Heart right ventricle (tissue), 16 donors: ENCODE measurements around the gene ROBO4. TPM values are rescaled to one million over a fixed set of nuclear protein-coding genes. Genes with fewer than 3 reads are reported as not detected.

ENCODE experiments used
- ATAC-seq, 8 donors: fragments of 200-7000 bp; cut with Tn5 transposase; one replicate each; pipeline ENCODE4 v1.9.1; 2020; ENCODE audit warnings: mild to moderate bottlenecking in 8 of 8, moderate library complexity in 8 of 8, moderate number of reproducible peaks in 1 of 8
- DNase-seq, 2 donors: peaks; one replicate each; pipeline ENCODE4 v3.0.0-alpha.2; 2020
- H3K27ac ChIP-seq, 10 donors: fragments of 200-600 bp; sonication (generic) in 2 of 10; one replicate each; pipeline versions ENCODE4 v1.5.0 to v1.8.0; 2020 to 2022; ENCODE audit warnings: mild to moderate bottlenecking in 3 of 10
- H3K27me3 ChIP-seq, 7 donors: fragments of 200-600 bp; one replicate each; pipeline ENCODE4 v1.8.0; 2021 to 2022; ENCODE audit warnings: mild to moderate bottlenecking in 2 of 7
- H3K36me3 ChIP-seq, 9 donors: fragments of 200-600 bp; sonication (generic) in 1 of 9; one replicate each; pipeline versions ENCODE4 v1.5.0 to v1.8.0; 2020 to 2022; ENCODE audit warnings: mild to moderate bottlenecking in 2 of 9
- H3K4me1 ChIP-seq, 9 donors: fragments of 200-600 bp; sonication (generic) in 1 of 9; one replicate each; pipeline versions ENCODE4 v1.5.0 to v1.8.0; 2020 to 2022; ENCODE audit warnings: mild to moderate bottlenecking in 4 of 9
- H3K4me3 ChIP-seq, 10 donors: fragments of 200-600 bp; sonication (generic) in 2 of 10; one replicate each; pipeline versions ENCODE4 v1.5.0 to v1.8.0; 2020 to 2022; ENCODE audit warnings: mild to moderate bottlenecking in 7 of 10, moderate library complexity in 2 of 10
- H3K9me3 ChIP-seq, 11 donors: fragments of 200-600 bp in 10 of 11; sonication (generic) in 2 of 11; one replicate each; pipeline versions ENCODE4 v1.5.0 to v1.8.0; 2013 to 2022; ENCODE audit warnings: mild to moderate bottlenecking in 2 of 11, control low read depth in 1 of 11, moderate library complexity in 1 of 11
- CTCF ChIP-seq, 9 donors: fragments of 200-600 bp; sonication (generic) in 2 of 9; IDR thresholded peaks; one replicate each; pipeline versions ENCODE4 v1.5.0 to v1.8.0; 2021 to 2022; ENCODE audit warnings: antibody characterized with exemption in 9 of 9, mild to moderate bottlenecking in 5 of 9, moderate library complexity in 1 of 9
- WGBS, 2 donors: extraction: QIAGEN DNeasy Blood & Tissue Kit; methylation state at CpG; one replicate each; pipeline ENCODE4 v1.1.7; 2013; ENCODE audit warnings: inconsistent platforms in 1 of 2; 5-methylcytosine and 5-hydroxymethylcytosine counted together
- intact Hi-C, 10 donors: fragments of 100-400 bp; cut with DNase I; formaldehyde crosslinking; loops; one replicate each; pipeline versions ENCODE4 v1.11.1 to v1.14.2; 2022
- polyA plus RNA-seq, 2 donors: library from polyadenylated mRNA; stranded (reverse); fragments of 200-250 nt; gene quantifications; one replicate each; pipeline ENCODE4 v1.2.3, GENCODE V29; 2013
- total RNA-seq, 10 donors: library from RNA; stranded (reverse); fragmentation: NEBNext Ultra II Directional in 3 of 10; extraction: Animal tissue kit (Norgen Biotek cat#: 25700) in 3 of 10; gene quantifications; one replicate each; pipeline versions ENCODE4 v1.2.1 to v1.2.4, GENCODE V29; 2021 to 2023
- donor health status: Arrhythmogenic right ventricular cardiomyopathy.
- donor health status: ischemic (EF 13 %, LVEDD 7.1; RV severe dilation, severe dysfunction).
- donor health status: healthy with polysubstance abuse.
- donor health status: DM: no; HTN: yes; CAD: no.
- donor health status: DM: no; HTN: no; CAD: no.
- donor health status: ischemic (EF 25% LVEDD 6.9; RV normal size, moderate dysfunction).
- donor health status: ischemic (EF 25% LVEDD 5.7; RV mildly dilated, moderate dysfunction).
- donor health status: healthy.
- donor health status: DM: yes; HTN: yes; CAD: no.
- donor health status: Ischemic cardiomyopathy.
- donor health status: ischemic (EF 35%, LVEDD 5.7; RV mildly dilated, moderate dysfunction).
- donor health status: nonischemic (EF 11% LVEDD 7.7; RV severe dilation, severe dysfunction).
- donor health status: DM: yes; HTN: yes; CAD: no.
- donor health status: PGD.
- donor health status: ischemic (EF 29% LVEDD 5.4; RV normal size, mild dysfunction).
- donor health status: nonischemic (EF 23%, LVEDD 6.1; RV moderate dilation, normal function).

The ROBO4 gene
- total and polyA plus RNA-seq, 12 donors: 14.2 to 42.6 (median 22.0) TPM

DNA sequence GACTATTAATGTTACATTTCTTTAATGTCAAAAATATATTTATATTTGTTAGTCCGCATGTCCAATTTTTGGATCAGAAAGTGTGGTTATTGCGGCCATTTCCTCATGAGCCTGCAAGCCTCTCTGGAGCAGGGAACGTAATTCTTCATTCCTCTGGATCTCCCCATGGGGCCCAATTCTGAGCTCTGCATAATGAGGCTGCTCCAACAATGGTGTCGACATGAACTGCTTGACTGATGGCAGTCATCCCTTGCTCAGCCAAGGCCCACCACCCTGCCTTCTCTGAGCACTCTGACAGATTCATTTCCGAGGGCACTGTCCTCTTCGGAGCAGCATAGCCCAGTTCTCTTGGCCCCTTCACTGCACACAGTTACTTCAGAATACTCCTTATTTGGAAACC, 41.3 kb upstream of the ROBO4 start:
- no peak for ATAC-seq
- Histone ChIP-seq H3K27me3 (peaks cover 0 to 13% (median 0%) of the 10 kb centered on the region in 7 donors), H3K27ac (no peak overlapping the region), H3K36me3 (no peaks in the 10 kb centered on the region), H3K4me3 (no peak overlapping the region), H3K9me3 (no peaks in the 10 kb centered on the region), H3K4me1 (no peaks in the 10 kb centered on the region)
- TF ChIP-seq CTCF (IDR thresholded peaks at IDR 0.05): no peak
- DNase-seq: no peak
- intact Hi-C loops: no loop called here
- WGBS, 2 donors: 72 to 75% methylated on average over 6 of the region's 6 CpGs

GRCh38 chr11:124938206-124938765, 40.6 kb upstream of the ROBO4 start:
- TF ChIP-seq CTCF (IDR thresholded peaks at IDR 0.05): no peak

GRCh38 chr11:124937336-124937935, 39.8 kb upstream of the ROBO4 start:
- H3K4me3 ChIP-seq: no peak overlapping the region
- no peaks in the 10 kb centered on the region for H3K36me3 ChIP-seq
- peaks cover 0 to 13% (median 0%) of the 10 kb centered on the region in 7 donors for H3K27me3 ChIP-seq
- intact Hi-C loops: no loop called here
- no peak for TF ChIP-seq CTCF (IDR thresholded peaks at IDR 0.05)
- no peak overlapping the region for H3K27ac ChIP-seq
- WGBS, 2 donors: 77 to 79% methylated on average over 3 of the region's 3 CpGs
- H3K4me1 ChIP-seq: no peaks in the 10 kb centered on the region
- no peaks in the 10 kb centered on the region for H3K9me3 ChIP-seq
- DNase-seq: no peak
- no peak for ATAC-seq

More at GRCh38 chr11:124938206-124938765, 40.6 kb upstream of the ROBO4 start:
- WGBS, 2 donors: 76 to 82% methylated on average over 6 of the region's 6 CpGs
- Histone ChIP-seq H3K27me3 (peaks cover 0 to 13% (median 0%) of the 10 kb centered on the region in 7 donors), H3K4me1 (no peaks in the 10 kb centered on the region), H3K27ac (no peak overlapping the region), H3K9me3 (no peaks in the 10 kb centered on the region), H3K4me3 (no peak overlapping the region), H3K36me3 (no peaks in the 10 kb centered on the region)
- ATAC-seq: no peak
- intact Hi-C loops: no loop called here
- DNase-seq: no peak

- Histone ChIP-seq H3K27ac (no peak within 1 kb of the TSS), H3K4me3 (no peak within 1 kb of the TSS), H3K9me3 (no peaks in the 10 kb centered on the region), H3K27me3 (peaks cover 0 to 13% (median 0%) of the 10 kb centered on the region in 7 donors), H3K4me1 (no peaks in the 10 kb centered on the region), H3K36me3 (no peaks in the 10 kb centered on the region)
- no peak for DNase-seq
- WGBS, 2 donors: 89% methylated on average over 17 to 18 of the region's 18 CpGs
- ATAC-seq: no peak
- TF ChIP-seq CTCF (IDR thresholded peaks at IDR 0.05): no peak
- intact Hi-C loops: no loop called here
Measured at GRCh38 chr11:124935548-124936514, 38.2 kb upstream of the ROBO4 start, which contains the start of gene HEPACAM. HEPACAM (minus strand) TSS chr11:124936047; CDS start chr11:124936006, 41 bp downstream.
